IMR-90 (cell line): ENCODE results near the gene LIMS2. TPM values are rescaled to one million over a fixed set of nuclear protein-coding genes. Genes with fewer than 3 reads are reported as not detected.

Experiments used
- ATAC-seq: fragments of 200-7000 bp; cut with Tn5 transposase; 2 replicates; pipeline ENCODE4 v1.9.1; 2020; ENCODE audit warnings: low read depth, mild to moderate bottlenecking, moderate library complexity
- BruUV-seq: library from RNA; stranded (reverse); fragments of 400-500 nt; replicated peaks from 2 replicates; lab custom pipeline; 2021; lab: Mats Ljungman, UMichigan
- CTCF ChIA-PET: fragments of 300-600 bp; formaldehyde crosslinking; extraction: SDS; loops from one replicate; lab custom pipeline; 2021; ENCODE audit warnings: antibody characterized with exemption; lab: Yijun Ruan, JAX
- POLR2A ChIA-PET: fragments of 300-600 bp; sonication (Branson Sonifier 250); formaldehyde crosslinking; loops from one replicate; lab custom pipeline; 2022; ENCODE audit warnings: antibody characterized with exemption; ENCODE audit not compliant: unreplicated experiment; lab: Charles Lee
- DNase-seq: peaks from one replicate; pipeline ENCODE4 v3.0.0; 2013
- H2AFZ ChIP-seq: replicated peaks from 2 replicates; pipeline ENCODE3; 2013; ENCODE audit warnings: low read length, mild to moderate bottlenecking; ENCODE audit not compliant: poor library complexity
- H2AK5ac ChIP-seq: 2 replicates; pipeline ENCODE4 v1.6.1; 2013; ENCODE audit warnings: low read depth, low read length, inconsistent platforms
- H2AK9ac ChIP-seq: replicated peaks from 2 replicates; pipeline ENCODE3; 2013; ENCODE audit warnings: mild to moderate bottlenecking, low read depth, low read length, moderate library complexity; ENCODE audit not compliant: poor library complexity
- H2BK120ac ChIP-seq: 2 replicates; pipeline ENCODE4 v1.6.1; 2013; ENCODE audit warnings: low read depth, low read length, inconsistent platforms
- H2BK15ac ChIP-seq: 3 replicates; pipeline ENCODE4 v1.6.1; 2013; ENCODE audit warnings: low read depth, low read length, inconsistent platforms
- H2BK20ac ChIP-seq: 2 replicates; pipeline ENCODE4 v1.6.1; 2013; ENCODE audit warnings: low read depth, mild to moderate bottlenecking, inconsistent platforms, low read length, moderate library complexity
- H2BK5ac ChIP-seq: 2 replicates; pipeline ENCODE4 v1.6.1; 2013; ENCODE audit warnings: mild to moderate bottlenecking, low read depth, low read length, inconsistent platforms; ENCODE audit not compliant: poor library complexity, severe bottlenecking
- H3K14ac ChIP-seq: replicated peaks from 2 replicates; pipeline ENCODE4 v1.6.1; 2013; ENCODE audit warnings: low read depth, low read length, inconsistent platforms
- H3K18ac ChIP-seq: 2 replicates; pipeline ENCODE4 v1.6.1; 2013; ENCODE audit warnings: low read depth, low read length, control low read depth
- H3K23ac ChIP-seq: 2 replicates; pipeline ENCODE4 v1.6.1; 2013; ENCODE audit warnings: low read depth, low read length, inconsistent platforms
- H3K27ac ChIP-seq: 2 replicates; pipeline ENCODE4 v1.5.1; 2013; ENCODE audit warnings: mild to moderate bottlenecking, control low read depth, low read length; ENCODE audit not compliant: insufficient read depth
- H3K27me3 ChIP-seq: 2 replicates; pipeline ENCODE4 v1.6.1; 2013; ENCODE audit warnings: low read length; ENCODE audit not compliant: control insufficient read depth, insufficient read depth
- H3K36me3 ChIP-seq: 2 replicates; pipeline ENCODE4 v1.6.1; 2013; ENCODE audit warnings: low read length, mixed read lengths; ENCODE audit not compliant: control insufficient read depth, insufficient read depth
- H3K4ac ChIP-seq: 2 replicates; pipeline ENCODE4 v1.6.1; 2013; ENCODE audit warnings: low read depth, low read length, inconsistent platforms
- H3K4me1 ChIP-seq: 2 replicates; pipeline ENCODE4 v1.6.1; 2013; ENCODE audit warnings: low read length, mixed read lengths; ENCODE audit not compliant: control insufficient read depth, insufficient read depth
- H3K4me2 ChIP-seq: 2 replicates; pipeline ENCODE4 v1.6.1; 2013; ENCODE audit warnings: low read depth, mild to moderate bottlenecking, control low read depth, low read length, moderate library complexity
- H3K4me3 ChIP-seq: 2 replicates; pipeline ENCODE4 v1.5.1; 2013; ENCODE audit warnings: low read depth, mild to moderate bottlenecking, control low read depth, low read length, moderate library complexity; ENCODE audit not compliant: insufficient read depth
- H3K56ac ChIP-seq: 2 replicates; pipeline ENCODE4 v1.6.1; 2013; ENCODE audit warnings: low read length, inconsistent platforms; ENCODE audit not compliant: insufficient read depth; ENCODE audit errors: extremely low read depth
- H3K79me1 ChIP-seq, 2 experiments: 2 replicates each; pipeline ENCODE4 v1.6.1; 2013; ENCODE audit warnings: low read length in 2 of 2, inconsistent platforms in 1 of 2, low read depth in 1 of 2
- H3K9ac ChIP-seq: 2 replicates; pipeline ENCODE4 v1.6.1; 2013; ENCODE audit warnings: low read depth, low read length, control low read depth
- H3K9me1 ChIP-seq: 2 replicates; pipeline ENCODE4 v1.6.1; 2013; ENCODE audit warnings: low read length, inconsistent platforms; ENCODE audit not compliant: insufficient read depth
- H3K9me3 ChIP-seq: 2 replicates; pipeline ENCODE4 v1.6.1; 2013; ENCODE audit warnings: low read length; ENCODE audit not compliant: control insufficient read depth, insufficient read depth
- H4K20me1 ChIP-seq: 2 replicates; pipeline ENCODE4 v1.6.1; 2013; ENCODE audit warnings: low read length, inconsistent platforms; ENCODE audit not compliant: insufficient read depth
- H4K5ac ChIP-seq: 2 replicates; pipeline ENCODE4 v1.6.1; 2013; ENCODE audit warnings: mild to moderate bottlenecking, low read depth, low read length, control low read depth
- H4K8ac ChIP-seq, 2 experiments: 2 replicates each; pipeline ENCODE4 v1.6.1; 2013; ENCODE audit warnings: low read depth in 2 of 2, low read length in 2 of 2, control low read depth in 1 of 2, inconsistent platforms in 1 of 2
- H4K91ac ChIP-seq: 2 replicates; pipeline ENCODE4 v1.6.1; 2013; ENCODE audit warnings: low read depth, low read length, inconsistent platforms; ENCODE audit not compliant: insufficient read depth
- MAFK ChIP-seq: IDR thresholded peaks from 2 replicates; pipeline ENCODE4 v1.6.1; 2012; ENCODE audit warnings: low read depth, low read length, improper control_type of control experiment
- MAZ ChIP-seq: IDR thresholded peaks from 2 replicates; pipeline ENCODE4 v1.6.1; 2012; ENCODE audit warnings: low read depth, mild to moderate bottlenecking, low read length, improper control_type of control experiment, moderate library complexity, borderline replicate concordance
- POLR2A ChIP-seq: IDR thresholded peaks from 2 replicates; pipeline ENCODE4 v1.6.1; 2012; ENCODE audit warnings: mild to moderate bottlenecking, low read depth, low read length
- WGBS, 2 experiments: methylation state at CpG; one replicate each; pipeline versions ENCODE4 v1.1.5 to v1.1.7; 2013; ENCODE audit warnings: missing lambda C conversion rate in 2 of 2; ENCODE audit not compliant: insufficient read length in 1 of 2; ENCODE audit errors: extremely low coverage in 2 of 2; 5-methylcytosine and 5-hydroxymethylcytosine counted together
- dilution Hi-C: fragments of 300-500 bp; cut with HindIII; formaldehyde crosslinking; loops from one replicate; pipeline ENCODE4 v1.14.3; 2018; ENCODE audit warnings: low sequenced_read_pairs; ENCODE audit not compliant: unreplicated experiment
- in situ Hi-C: fragments of 300-500 bp; cut with MboI; formaldehyde crosslinking; loops from 3 replicates; pipeline ENCODE4 v1.14.3; 2019; ENCODE audit warnings: low sequenced_read_pairs, inconsistent platforms, mixed read lengths
- intact Hi-C: fragments of 100-400 bp; cut with micrococcal nuclease; formaldehyde crosslinking; loops from 2 replicates; pipeline ENCODE4 v1.10.0; 2022
- polyA plus RNA-seq, 3 experiments: library from polyadenylated mRNA; depleted of rRNA; stranded (reverse); fragments of >200 nt; gene quantifications; 2 replicates each; pipeline ENCODE4 v1.2.3, GENCODE V29; 2012; ENCODE audit warnings: low replicate concordance in 1 of 3
- total RNA-seq: library from RNA; depleted of rRNA; stranded (reverse); fragments of >200 nt; gene quantifications from 2 replicates; pipeline ENCODE4 v1.2.3, GENCODE V29; 2012
- TF ChIP-seq, protein P1 (sequence below): conservative IDR thresholded peaks from 2 replicates; pipeline ENCODE4 v1.5.1; 2012; ENCODE audit warnings: mild to moderate bottlenecking, low read depth, low read length, improper control_type of control experiment

The LIMS2 gene
- total and polyA plus RNA-seq, 2 of the 4 experiments (the other 2 are of a cell fraction) = 1.3 to 18.8 TPM

GRCh38 chr2:127662937-127663565, 12.3 kb downstream of the LIMS2 start:
- in situ Hi-C loops = no loop called here
- POLR2A ChIA-PET = interaction anchor here (0.5 kb wide), 1 partner anchor 607 kb away, joined by 11 read pairs; no protein-coding TSS in a partner anchor
- DNase-seq = no peak

More at GRCh38 chr2:127662937-127663565, 12.3 kb downstream of the LIMS2 start:
- H3K9me1 ChIP-seq = peaks cover 24% of the 10 kb centered on the region
- H3K9me3 ChIP-seq = peaks cover 2% of the 10 kb centered on the region; the same call in 1 of the 2 replicates
- peaks cover 24 to 73% of the 10 kb centered on the region in 2 experiments for H3K79me1 ChIP-seq
- no peak overlapping the region for H2BK20ac ChIP-seq
- WGBS, 2 experiments = 85% methylated on average over 7 of the region's 9 CpGs; no CpG with 5 or more reads in 1 of the 2 experiments
- no peak; the same call in 1 of the 2 replicates for ATAC-seq
- no peak overlapping the region for H2AK9ac ChIP-seq
- H3K9ac ChIP-seq = no peak overlapping the region
- peak overlapping the region; percentile 7; the same call in 1 of the 2 replicates for H2AK5ac ChIP-seq
- no peak overlapping the region for H2AFZ ChIP-seq
- H3K4me1 ChIP-seq = peaks cover 14% of the 10 kb centered on the region
- no peak overlapping the region for H3K27ac ChIP-seq
- TF ChIP-seq, protein P1, sequence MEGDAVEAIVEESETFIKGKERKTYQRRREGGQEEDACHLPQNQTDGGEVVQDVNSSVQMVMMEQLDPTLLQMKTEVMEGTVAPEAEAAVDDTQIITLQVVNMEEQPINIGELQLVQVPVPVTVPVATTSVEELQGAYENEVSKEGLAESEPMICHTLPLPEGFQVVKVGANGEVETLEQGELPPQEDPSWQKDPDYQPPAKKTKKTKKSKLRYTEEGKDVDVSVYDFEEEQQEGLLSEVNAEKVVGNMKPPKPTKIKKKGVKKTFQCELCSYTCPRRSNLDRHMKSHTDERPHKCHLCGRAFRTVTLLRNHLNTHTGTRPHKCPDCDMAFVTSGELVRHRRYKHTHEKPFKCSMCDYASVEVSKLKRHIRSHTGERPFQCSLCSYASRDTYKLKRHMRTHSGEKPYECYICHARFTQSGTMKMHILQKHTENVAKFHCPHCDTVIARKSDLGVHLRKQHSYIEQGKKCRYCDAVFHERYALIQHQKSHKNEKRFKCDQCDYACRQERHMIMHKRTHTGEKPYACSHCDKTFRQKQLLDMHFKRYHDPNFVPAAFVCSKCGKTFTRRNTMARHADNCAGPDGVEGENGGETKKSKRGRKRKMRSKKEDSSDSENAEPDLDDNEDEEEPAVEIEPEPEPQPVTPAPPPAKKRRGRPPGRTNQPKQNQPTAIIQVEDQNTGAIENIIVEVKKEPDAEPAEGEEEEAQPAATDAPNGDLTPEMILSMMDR = no peak
- no peak for TF ChIP-seq MAFK
- no peak for TF ChIP-seq MAZ
- TF ChIP-seq POLR2A = no peak
- no peak overlapping the region for H3K4me2 ChIP-seq
- peaks cover 72% of the 10 kb centered on the region for H4K20me1 ChIP-seq
- dilution Hi-C loops = no loop called here
- H3K27me3 ChIP-seq = no peaks in the 10 kb centered on the region
- H4K91ac ChIP-seq = no peak overlapping the region
- no peak overlapping the region for H4K8ac ChIP-seq
- H2BK120ac ChIP-seq = no peak overlapping the region
- no peak overlapping the region for H3K18ac ChIP-seq
- no peak overlapping the region for H2BK15ac ChIP-seq
- H4K5ac ChIP-seq = no peak overlapping the region
- peaks cover 7% of the 10 kb centered on the region for H3K36me3 ChIP-seq
- H3K4me3 ChIP-seq = no peak overlapping the region
- no peak overlapping the region for H3K56ac ChIP-seq
- BruUV-seq = no TSS peak
- CTCF ChIA-PET = no interaction called here
- no peak overlapping the region for H3K14ac ChIP-seq
- H3K4ac ChIP-seq = no peak overlapping the region
- no peak overlapping the region for H3K23ac ChIP-seq
- intact Hi-C loops = no loop called here
- no peak overlapping the region for H2BK5ac ChIP-seq
